Small intestine (tissue), 7 donors: ENCODE measurements around the gene GPR157. TPM values are rescaled to one million over a fixed set of nuclear protein-coding genes. Genes with fewer than 3 reads are reported as not detected.
A peak's percentile ranks its signal among the peaks of the same experiment; 100 is the strongest.

Experiments used
- DNase-seq, 2 donors: peaks; one replicate each; pipeline versions ENCODE4 v3.0.0 to v3.0.0-alpha.2; 2013
- FAIRE-seq: peaks from 2 replicates; lab custom pipeline; 2012; peaks lifted over from hg19 to GRCh38; lab: Jason Lieb, UNC
- H3K27ac ChIP-seq, 3 donors: one replicate each; pipeline ENCODE4 v1.5.1; 2013; ENCODE audit warnings: low read length in 2 of 3, mild to moderate bottlenecking in 2 of 3, control low read depth in 1 of 3, inconsistent platforms in 1 of 3, low read depth in 1 of 3, moderate library complexity in 1 of 3
- H3K27me3 ChIP-seq, 3 donors: one replicate each; pipeline ENCODE4 v1.6.1; 2013; ENCODE audit warnings: low read length in 3 of 3, inconsistent platforms in 1 of 3; ENCODE audit not compliant: control insufficient read depth in 3 of 3, insufficient read depth in 3 of 3
- H3K36me3 ChIP-seq, 3 donors: one replicate each; pipeline ENCODE4 v1.6.1; 2013; ENCODE audit warnings: low read length in 3 of 3, inconsistent platforms in 1 of 3, low read depth in 1 of 3, mild to moderate bottlenecking in 1 of 3, moderate library complexity in 1 of 3; ENCODE audit not compliant: control insufficient read depth in 3 of 3, insufficient read depth in 2 of 3
- H3K4me1 ChIP-seq, 3 donors: one replicate each; pipeline ENCODE4 v1.6.1; 2013; ENCODE audit warnings: low read length in 2 of 3, inconsistent platforms in 1 of 3, low read depth in 1 of 3, mild to moderate bottlenecking in 1 of 3, moderate library complexity in 1 of 3; ENCODE audit not compliant: control insufficient read depth in 3 of 3, insufficient read depth in 2 of 3
- H3K4me3 ChIP-seq, 3 donors: one replicate each; pipeline ENCODE4 v1.5.1; 2013; ENCODE audit warnings: low read length in 3 of 3, control low read depth in 1 of 3, inconsistent platforms in 1 of 3, low read depth in 1 of 3, mild to moderate bottlenecking in 1 of 3, moderate library complexity in 1 of 3
- H3K9me3 ChIP-seq, 2 donors: one replicate each; pipeline ENCODE4 v1.6.1; 2013; ENCODE audit warnings: low read depth in 1 of 2, low read length in 1 of 2; ENCODE audit not compliant: control insufficient read depth in 2 of 2, insufficient read depth in 1 of 2
- WGBS, 3 donors: extraction: QIAGEN DNeasy Blood & Tissue Kit; methylation state at CpG; one replicate each; pipeline ENCODE4 v1.1.7; 2013; 5-methylcytosine and 5-hydroxymethylcytosine counted together
- polyA plus RNA-seq, 4 donors: library from polyadenylated mRNA; stranded (reverse) in 3 of 4; unstranded in 1 of 4; fragments of 200-250 nt in 3 of 4; fragments of 120-200 nt in 1 of 4; gene quantifications; one replicate each; pipeline versions ENCODE4 v1.2.1 to v1.2.3, GENCODE V29; 2013
- donor health status: healthy with polysubstance abuse.
- donor health status: control.
- donor health status: control.
- donor health status: Bipolar disorder and iron deficiency.
- donor health status: healthy.

GPR157 gene
- polyA plus RNA-seq, 4 donors = 1.1 to 35.2 (median 1.8) TPM

- DNase-seq (no peak), FAIRE-seq (no peak)
- Histone ChIP-seq H3K9me3 (no peaks in the 10 kb centered on the region), H3K27me3 (no peaks in the 10 kb centered on the region), H3K4me1 (no peaks in the 10 kb centered on the region), H3K4me3 (no peak overlapping the region), H3K36me3 (no peaks in the 10 kb centered on the region), H3K27ac (no peak overlapping the region)
- WGBS, 3 donors = 74 to 79% (median 77%) methylated on average over 7 of the region's 7 CpGs
Observed at GRCh38 chr1:9143250-9143649, 14.3 kb upstream of the GPR157 start.

GRCh38 chr1:9139930-9140329, 11.0 kb upstream of the GPR157 start:
- no peak for DNase-seq
- Histone ChIP-seq H3K36me3 (no peaks in the 10 kb centered on the region), H3K27ac (no peak overlapping the region), H3K4me1 (no peaks in the 10 kb centered on the region), H3K9me3 (peaks cover 0 to 2% of the 10 kb centered on the region in 2 donors), H3K27me3 (no peaks in the 10 kb centered on the region), H3K4me3 (no peak overlapping the region)
- 73 to 86% (median 85%) methylated on average over 2 of the region's 2 CpGs for WGBS, 3 donors
- FAIRE-seq = no peak

- no peak for FAIRE-seq
- DNase-seq = no peak
- Histone ChIP-seq H3K9me3 (peaks cover 0 to 2% of the 10 kb centered on the region in 2 donors), H3K4me1 (no peaks in the 10 kb centered on the region), H3K36me3 (no peaks in the 10 kb centered on the region), H3K4me3 (no peak overlapping the region), H3K27me3 (no peaks in the 10 kb centered on the region), H3K27ac (no peak overlapping the region)
- 16 to 63% (median 30%) methylated on average over 8 of the region's 8 CpGs for WGBS, 3 donors
Observed at GRCh38 chr1:9136932-9137331, 8.0 kb upstream of the GPR157 start.

- H3K4me3 ChIP-seq = no peak overlapping the region
- H3K36me3 ChIP-seq = no peaks in the 10 kb centered on the region
- H3K27me3 ChIP-seq = no peaks in the 10 kb centered on the region
- WGBS, 3 donors = 69 to 85% (median 76%) methylated on average over 10 of the region's 10 CpGs
- DNase-seq = no peak
- no peaks in the 10 kb centered on the region for H3K4me1 ChIP-seq
- H3K9me3 ChIP-seq = peaks cover 0 to 2% of the 10 kb centered on the region in 2 donors
- no peak overlapping the region for H3K27ac ChIP-seq
- FAIRE-seq = no peak
Observed at GRCh38 chr1:9135073-9135836, 6.4 kb upstream of the GPR157 start.

GRCh38 chr1:9133870-9134585, 5.1 kb upstream of the GPR157 start:
- Histone ChIP-seq H3K4me1 (no peaks in the 10 kb centered on the region), H3K27ac (no peak overlapping the region), H3K36me3 (no peaks in the 10 kb centered on the region), H3K4me3 (no peak overlapping the region), H3K9me3 (peaks cover 0 to 2% of the 10 kb centered on the region in 2 donors), H3K27me3 (no peaks in the 10 kb centered on the region)
- no peak for DNase-seq
- no peak for FAIRE-seq
- WGBS, 3 donors = 35 to 52% (median 43%) methylated on average over 5 of the region's 5 CpGs

- Histone ChIP-seq H3K4me3 (peak overlapping the region; percentile 28 to 70 (median 65)), H3K4me1 (no peaks in the 10 kb centered on the region), H3K27ac (peak overlapping the region; percentile 83 to 90 (median 90)), H3K27me3 (no peaks in the 10 kb centered on the region), H3K9me3 (peaks cover 0 to under 1% of the 10 kb centered on the region in 2 donors), H3K36me3 (peaks cover 0 to 2% (median 0%) of the 10 kb centered on the region in 3 donors)
- DNase-seq = peak; percentile 94 to 95
- 4 to 6% (median 5%) methylated on average over 30 to 46 of the region's 46 CpGs for WGBS, 3 donors
- no peak for FAIRE-seq
Observed at GRCh38 chr1:9129266-9130041, 552 bp upstream of the GPR157 start.

- WGBS, 3 donors = 14 to 33% (median 17%) methylated on average over 10 to 16 of the region's 16 CpGs
- Histone ChIP-seq H3K4me1 (no peaks in the 10 kb centered on the region), H3K27me3 (no peaks in the 10 kb centered on the region), H3K4me3 (peak overlapping the region; percentile 65 to 93 (median 70)), H3K9me3 (peaks cover 0 to 7% of the 10 kb centered on the region in 2 donors), H3K27ac (peak overlapping the region in 1 of 3 donors; percentile 76), H3K36me3 (peaks cover 0 to 2% (median 0%) of the 10 kb centered on the region in 3 donors)
- DNase-seq = peak; percentile 46 to 62
- FAIRE-seq = no peak
Observed at GRCh38 chr1:9128166-9128519, 759 bp downstream of the GPR157 start.
